Activated CD4-positive, alpha-beta T cell treated with anti-CD3 and anti-CD28 coated beads, Interleukin-2, amount 10 ng/mL, durations not matched to agents 7 days and 5 days (primary cell): ENCODE measurements around the gene SHISAL2B. TPM values are rescaled to one million over a fixed set of nuclear protein-coding genes. Genes with fewer than 3 reads are reported as not detected.
"Not testable (repeated sequence)": the region's sequence is repeated elsewhere in the genome, so short reads cannot be mapped to it uniquely, and the experiment has no call there.

Experiments used
- CTCF ChIA-PET: fragments of 350-600 bp; sonication (Branson Sonifier 250); formaldehyde crosslinking; loops from one replicate; lab custom pipeline; 2021; ENCODE audit warnings: antibody characterized with exemption; lab: Charles Lee
- POLR2A ChIA-PET: fragments of 350-600 bp; sonication (Branson Sonifier 250); formaldehyde crosslinking; loops from one replicate; lab custom pipeline; 2021; ENCODE audit warnings: antibody characterized with exemption; lab: Charles Lee
- DNase-seq: peaks from one replicate; pipeline ENCODE4 v3.0.0-alpha.2; 2020
- H3K27ac Mint-ChIP-seq: one replicate; pipeline ENCODE4 v1.8.0; 2021; ENCODE audit warnings: mild to moderate bottlenecking, moderate library complexity, mixed read lengths
- H3K27me3 Mint-ChIP-seq: one replicate; pipeline ENCODE4 v1.8.0; 2021; ENCODE audit warnings: mixed read lengths
- H3K36me3 Mint-ChIP-seq: one replicate; pipeline ENCODE4 v1.8.0; 2021; ENCODE audit warnings: low read depth, mixed read lengths
- H3K4me1 Mint-ChIP-seq: one replicate; pipeline ENCODE4 v1.8.0; 2021; ENCODE audit warnings: mixed read lengths
- H3K4me3 Mint-ChIP-seq: one replicate; pipeline ENCODE4 v1.8.0; 2021; ENCODE audit warnings: mild to moderate bottlenecking, moderate library complexity, mixed read lengths
- H3K9me3 Mint-ChIP-seq: one replicate; pipeline ENCODE4 v1.8.0; 2021; ENCODE audit warnings: mixed read lengths
- total RNA-seq, 2 experiments: library from RNA; stranded (reverse); gene quantifications; one replicate each; pipeline ENCODE4 v1.2.3, GENCODE V29; 2021

The SHISAL2B gene
- total RNA-seq, 2 experiments from 2014 or later: not detected

DNA sequence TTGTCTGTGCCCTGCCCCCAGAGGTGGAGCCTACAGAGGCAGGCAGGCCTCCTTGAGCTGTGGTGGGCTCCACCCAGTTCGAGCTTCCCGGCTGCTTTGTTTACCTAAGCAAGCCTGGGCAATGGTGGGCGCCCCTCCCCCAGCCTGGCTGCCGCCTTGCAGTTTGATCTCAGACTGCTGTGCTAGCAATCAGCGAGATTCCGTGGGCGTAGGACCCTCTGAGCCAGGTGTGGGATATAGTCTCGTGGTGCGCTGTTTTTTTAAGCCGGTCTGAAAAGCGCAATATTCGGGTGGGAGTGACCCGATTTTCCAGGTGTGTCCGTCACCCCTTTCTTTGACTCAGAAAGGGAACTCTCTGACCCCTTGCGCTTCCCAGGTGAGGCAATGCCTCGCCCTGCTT, 24.2 kb downstream of the SHISAL2B start:
- not testable (repeated sequence) for H3K27ac Mint-ChIP-seq, DNase-seq, H3K27me3 Mint-ChIP-seq

DNA sequence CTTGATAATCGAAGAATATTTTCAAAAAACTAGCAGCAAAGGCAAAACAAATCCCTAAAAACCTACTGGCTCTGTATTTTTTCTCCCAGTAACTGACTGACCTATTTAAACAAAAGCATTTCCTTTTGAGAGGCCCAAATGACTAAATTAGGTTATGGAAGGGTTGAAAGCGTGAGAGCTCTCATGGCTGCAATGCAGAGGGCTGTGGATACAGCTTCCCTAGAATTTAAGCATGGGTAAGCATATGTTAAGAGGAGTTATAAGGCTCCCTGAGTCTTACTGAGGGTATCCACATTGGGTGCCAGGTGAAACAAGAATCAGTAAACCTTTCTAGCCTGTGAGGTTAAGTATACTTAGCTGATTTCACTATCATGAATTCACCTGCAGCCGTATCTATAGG, 32.3 kb downstream of the SHISAL2B start:
- ChIA-PET CTCF (no interaction called here), POLR2A (no interaction called here)
- no peaks in the 10 kb centered on the region for H3K27me3 Mint-ChIP-seq
- peaks cover 5% of the 10 kb centered on the region for H3K4me1 Mint-ChIP-seq
- no peaks in the 10 kb centered on the region for H3K9me3 Mint-ChIP-seq
- H3K27ac Mint-ChIP-seq: no peak overlapping the region
- peaks cover 19% of the 10 kb centered on the region for H3K36me3 Mint-ChIP-seq
- H3K4me3 Mint-ChIP-seq: no peak overlapping the region
- DNase-seq: no peak

More for the DNA sequence above, 24.2 kb downstream of the SHISAL2B start:
- H3K9me3 Mint-ChIP-seq, POLR2A ChIA-PET, CTCF ChIA-PET, H3K4me1 Mint-ChIP-seq, H3K36me3 Mint-ChIP-seq, H3K4me3 Mint-ChIP-seq: not testable (repeated sequence)

DNA sequence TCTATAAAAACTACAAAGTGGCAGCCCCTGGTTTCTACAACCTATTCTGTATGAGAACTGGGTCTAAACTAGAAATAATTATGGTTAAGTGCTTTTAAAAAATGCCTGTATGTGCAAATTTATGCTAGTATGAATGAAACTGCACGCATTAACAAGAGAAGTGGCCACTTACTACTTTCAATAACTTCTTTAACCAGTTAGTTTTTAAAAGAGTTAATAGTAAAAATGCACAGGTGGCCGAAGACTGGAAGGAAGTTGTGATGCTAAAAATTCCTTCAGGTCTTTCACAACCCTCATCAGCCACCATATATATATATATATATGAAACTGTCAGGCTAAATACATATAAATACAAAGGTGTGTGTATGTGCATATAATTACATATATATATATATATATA, 36.8 kb downstream of the SHISAL2B start:
- ChIA-PET POLR2A (no interaction called here), CTCF (no interaction called here)
- Mint-ChIP-seq H3K27me3 (no peaks in the 10 kb centered on the region), H3K4me1 (no peaks in the 10 kb centered on the region), H3K36me3 (peaks cover 32% of the 10 kb centered on the region), H3K27ac (no peak overlapping the region), H3K4me3 (no peak overlapping the region), H3K9me3 (no peaks in the 10 kb centered on the region)
- DNase-seq: no peak

DNA sequence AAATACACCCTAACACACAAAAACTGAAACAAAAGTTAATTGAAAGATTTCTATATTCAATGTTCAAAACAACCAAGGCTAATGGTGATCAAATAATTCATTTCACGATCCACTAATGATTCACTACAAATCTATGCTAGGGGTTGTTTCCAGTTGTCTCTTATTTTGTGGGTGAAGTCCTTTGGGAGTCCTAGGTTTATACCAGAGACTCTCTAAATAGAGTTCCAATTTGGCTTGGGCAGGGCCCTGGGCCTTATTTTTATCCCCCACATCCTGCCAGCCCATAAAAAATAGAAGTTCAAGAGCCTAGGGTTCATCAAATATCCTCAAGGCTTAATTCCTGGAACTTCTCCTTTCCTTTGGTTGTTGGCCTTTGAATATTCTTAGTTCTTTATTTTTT, 52.1 kb downstream of the SHISAL2B start:
- CTCF ChIA-PET: no interaction called here
- H3K9me3 Mint-ChIP-seq: no peaks in the 10 kb centered on the region
- no peak overlapping the region for H3K27ac Mint-ChIP-seq
- H3K36me3 Mint-ChIP-seq: peaks cover 15% of the 10 kb centered on the region
- no peak overlapping the region for H3K4me3 Mint-ChIP-seq
- POLR2A ChIA-PET: no interaction called here
- DNase-seq: no peak
- H3K27me3 Mint-ChIP-seq: no peaks in the 10 kb centered on the region
- peaks cover 4% of the 10 kb centered on the region for H3K4me1 Mint-ChIP-seq

DNA sequence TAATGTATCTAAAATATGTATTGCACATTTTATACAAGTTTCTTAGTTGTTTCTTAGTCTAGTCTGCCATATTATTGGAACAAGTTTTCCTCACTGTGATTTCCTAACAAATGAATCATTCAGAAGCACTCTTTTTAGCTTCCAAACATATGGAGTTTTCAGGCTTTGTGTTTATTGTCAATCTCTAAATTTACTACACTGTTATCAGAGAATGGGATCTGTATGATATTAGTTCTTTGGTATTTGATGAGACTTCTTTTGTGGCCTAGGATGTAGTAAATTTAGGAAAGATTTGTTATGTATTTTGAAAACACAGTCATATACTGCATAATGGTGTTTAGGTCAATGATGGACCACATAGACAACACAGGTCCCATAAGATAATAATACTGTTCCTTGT, 52.5 kb downstream of the SHISAL2B start:
- ChIA-PET CTCF (no interaction called here), POLR2A (no interaction called here)
- no peaks in the 10 kb centered on the region for H3K27me3 Mint-ChIP-seq
- H3K4me3 Mint-ChIP-seq: no peak overlapping the region
- DNase-seq: no peak
- no peak overlapping the region for H3K27ac Mint-ChIP-seq
- H3K9me3 Mint-ChIP-seq: no peaks in the 10 kb centered on the region
- peaks cover 4% of the 10 kb centered on the region for H3K4me1 Mint-ChIP-seq
- peaks cover 16% of the 10 kb centered on the region for H3K36me3 Mint-ChIP-seq

DNA sequence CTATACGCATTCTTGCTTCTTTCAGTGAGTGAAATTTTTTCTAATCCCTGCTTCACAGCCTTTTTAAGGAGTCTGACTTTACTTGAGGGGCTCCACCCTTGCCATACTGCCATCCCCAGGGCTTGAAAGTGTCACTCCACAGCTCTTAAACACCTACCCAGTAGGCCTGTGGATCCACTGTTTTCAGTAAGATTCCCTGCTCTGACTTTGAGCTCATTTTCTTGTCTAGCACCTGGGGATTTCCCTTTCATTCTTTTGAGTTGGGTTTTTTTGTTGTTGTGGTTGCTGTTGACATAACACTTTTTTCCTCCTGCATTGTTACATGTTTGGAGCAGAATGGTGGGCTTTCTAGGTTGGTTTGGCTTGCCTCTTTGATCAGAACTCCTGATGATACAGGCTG, 54.6 kb downstream of the SHISAL2B start:
- Mint-ChIP-seq H3K36me3 (peaks cover 8% of the 10 kb centered on the region), H3K9me3 (no peaks in the 10 kb centered on the region), H3K4me3 (no peak overlapping the region), H3K4me1 (peaks cover 4% of the 10 kb centered on the region), H3K27ac (no peak overlapping the region), H3K27me3 (no peaks in the 10 kb centered on the region)
- CTCF ChIA-PET: interaction anchor here (0.6 to 1.1 kb wide), 4 partner anchors 14 to 1389 kb away, joined by 3 to 4 read pairs (median 3); partner anchors contain the start of gene ADAMTS6
- no peak for DNase-seq
- POLR2A ChIA-PET: no interaction called here

DNA sequence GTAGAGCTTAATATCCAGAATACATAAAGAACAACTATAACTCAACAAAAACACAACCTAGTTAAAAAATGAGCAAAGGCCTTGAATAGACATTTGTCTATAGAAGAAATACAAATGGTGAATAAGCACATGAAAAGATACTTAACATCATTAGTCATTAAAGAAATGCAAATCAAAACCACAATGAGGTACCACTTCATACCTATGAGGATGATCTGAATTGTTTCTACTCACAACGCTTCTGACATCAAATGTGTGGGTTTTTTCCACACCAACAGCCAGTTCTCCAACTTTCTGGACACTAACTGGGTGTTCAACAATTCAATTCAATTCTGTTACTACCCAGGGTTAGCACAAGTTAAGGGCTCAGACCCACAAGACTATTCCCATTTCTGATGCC, 56.1 kb downstream of the SHISAL2B start:
- POLR2A ChIA-PET: no interaction called here
- Mint-ChIP-seq H3K4me3 (no peak overlapping the region), H3K36me3 (peaks cover 2% of the 10 kb centered on the region), H3K4me1 (peaks cover 4% of the 10 kb centered on the region), H3K27ac (no peak overlapping the region), H3K9me3 (no peaks in the 10 kb centered on the region), H3K27me3 (no peaks in the 10 kb centered on the region)
- CTCF ChIA-PET: no interaction called here
- no peak for DNase-seq

DNA sequence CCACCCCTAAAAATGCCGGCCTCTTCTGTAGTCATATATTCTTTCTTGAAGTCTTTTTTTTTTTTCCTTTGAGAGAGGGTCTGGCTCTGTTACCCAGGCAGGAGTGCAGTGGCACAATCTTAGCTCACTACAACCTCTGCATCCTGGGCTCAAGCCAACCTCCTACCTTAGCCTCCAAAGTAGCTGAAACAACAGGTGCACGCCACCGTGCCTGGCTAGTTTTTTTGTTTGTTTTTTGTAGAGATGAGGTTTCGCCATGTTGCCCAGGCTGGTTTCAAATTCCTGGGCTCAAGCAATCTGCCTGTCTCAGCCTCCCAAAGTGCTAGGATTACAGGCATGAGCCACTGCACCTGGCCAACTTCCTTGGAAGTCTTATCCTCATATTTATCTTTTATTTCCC, 59.1 kb downstream of the SHISAL2B start:
- Mint-ChIP-seq H3K4me1 (peaks cover 4% of the 10 kb centered on the region), H3K36me3 (peaks cover 4% of the 10 kb centered on the region), H3K27me3 (no peaks in the 10 kb centered on the region), H3K4me3 (no peak overlapping the region), H3K9me3 (no peaks in the 10 kb centered on the region), H3K27ac (no peak overlapping the region)
- ChIA-PET CTCF (interaction anchor here (1.1 kb wide), 1 partner anchor 32 kb away, joined by 3 read pairs; no protein-coding TSS in a partner anchor), POLR2A (interaction anchor here (0.6 kb wide), 1 partner anchor 1345 kb away, joined by 4 read pairs; no protein-coding TSS in a partner anchor)
- DNase-seq: no peak

DNA sequence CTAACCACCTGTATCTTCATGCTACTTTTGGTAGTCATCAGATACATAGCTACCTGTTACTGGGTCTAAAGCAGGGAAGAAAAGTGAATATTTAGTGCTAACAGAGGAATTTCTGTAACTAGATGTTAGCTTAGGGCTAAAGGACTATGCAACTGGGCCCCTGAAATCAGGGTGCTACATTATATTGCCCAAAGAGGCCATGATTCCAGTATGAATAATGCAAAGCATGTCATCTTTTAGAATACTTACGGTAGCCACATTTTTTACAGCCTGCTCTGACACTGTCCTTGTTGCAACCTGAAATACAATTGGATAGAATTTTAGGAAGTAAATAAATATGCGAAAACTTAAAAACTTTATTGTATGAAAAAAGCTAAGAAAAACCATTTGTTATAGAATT, 63.8 kb downstream of the SHISAL2B start:
- Mint-ChIP-seq H3K4me3 (no peak overlapping the region), H3K36me3 (peaks cover 6% of the 10 kb centered on the region), H3K27ac (no peak overlapping the region), H3K4me1 (no peaks in the 10 kb centered on the region), H3K27me3 (no peaks in the 10 kb centered on the region), H3K9me3 (no peaks in the 10 kb centered on the region)
- DNase-seq: no peak
- ChIA-PET POLR2A (no interaction called here), CTCF (interaction anchor here (2.1 kb wide), 1 partner anchor 14 kb away, joined by 7 read pairs; the partner anchor contains the start of genes CWC27 and SREK1IP1)

DNA sequence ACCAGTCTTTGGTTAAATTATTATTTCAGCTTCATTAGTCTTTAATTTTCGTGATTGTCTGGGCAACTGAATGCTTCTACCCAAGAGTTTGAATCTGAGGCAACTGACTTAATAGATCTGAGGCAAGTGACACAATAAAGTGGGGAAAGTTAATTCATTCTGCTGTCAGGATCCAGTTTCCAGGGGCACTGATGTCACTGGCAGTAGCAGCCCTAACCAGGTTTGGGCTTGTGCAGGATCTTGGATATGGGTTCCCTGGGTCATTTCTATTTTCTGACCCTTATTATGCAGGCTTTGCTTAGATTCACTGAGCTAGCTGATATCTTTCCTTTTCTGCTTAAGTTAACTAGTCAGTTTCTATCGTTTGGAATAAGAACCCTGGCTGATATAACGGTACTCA, 68.6 kb downstream of the SHISAL2B start:
- POLR2A ChIA-PET: no interaction called here
- Mint-ChIP-seq H3K27ac (no peak overlapping the region), H3K9me3 (no peaks in the 10 kb centered on the region), H3K4me3 (no peak overlapping the region), H3K4me1 (peaks cover 5% of the 10 kb centered on the region), H3K27me3 (no peaks in the 10 kb centered on the region), H3K36me3 (peaks cover 4% of the 10 kb centered on the region)
- CTCF ChIA-PET: interaction anchor here (0.9 kb wide), 1 partner anchor 13 kb away, joined by 3 read pairs; no protein-coding TSS in a partner anchor
- DNase-seq: no peak

DNA sequence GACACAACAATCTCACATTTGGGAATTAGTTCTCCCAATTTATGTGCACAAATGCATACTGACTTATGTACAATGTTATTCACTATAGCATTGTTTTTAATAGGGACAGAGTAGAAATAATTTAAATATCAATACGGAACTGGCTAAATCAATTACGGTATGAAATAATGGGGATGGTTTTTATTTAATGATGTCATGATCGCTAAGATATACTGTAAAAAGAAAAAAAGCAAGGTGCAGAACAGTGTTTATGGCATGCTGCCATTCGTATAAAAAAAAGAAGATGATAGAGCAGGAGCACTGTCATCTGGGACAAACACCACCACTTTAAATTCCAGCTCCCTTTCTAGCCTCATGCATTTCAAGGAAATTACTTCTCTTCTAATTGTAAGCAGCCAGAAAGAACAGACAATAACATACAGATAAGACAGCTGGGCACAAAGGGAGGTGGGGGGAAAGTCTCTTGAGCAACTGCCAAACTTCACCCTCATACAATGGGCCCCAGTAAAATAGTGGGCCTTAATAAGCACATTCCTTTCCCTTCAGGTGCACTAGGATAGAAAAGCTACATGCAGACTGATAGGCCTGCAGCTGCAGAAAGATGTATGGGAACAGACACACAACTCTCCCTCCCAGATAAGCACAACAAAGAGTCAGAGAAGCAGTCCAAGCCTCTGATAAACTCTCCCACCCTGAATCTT, 69.8 kb downstream of the SHISAL2B start:
- ChIA-PET CTCF (no interaction called here), POLR2A (no interaction called here)
- H3K36me3 Mint-ChIP-seq: peaks cover 7% of the 10 kb centered on the region
- no peak overlapping the region for H3K4me3 Mint-ChIP-seq
- H3K27ac Mint-ChIP-seq: no peak overlapping the region
- no peaks in the 10 kb centered on the region for H3K27me3 Mint-ChIP-seq
- H3K4me1 Mint-ChIP-seq: peaks cover 9% of the 10 kb centered on the region
- no peaks in the 10 kb centered on the region for H3K9me3 Mint-ChIP-seq
- no peak for DNase-seq

DNA sequence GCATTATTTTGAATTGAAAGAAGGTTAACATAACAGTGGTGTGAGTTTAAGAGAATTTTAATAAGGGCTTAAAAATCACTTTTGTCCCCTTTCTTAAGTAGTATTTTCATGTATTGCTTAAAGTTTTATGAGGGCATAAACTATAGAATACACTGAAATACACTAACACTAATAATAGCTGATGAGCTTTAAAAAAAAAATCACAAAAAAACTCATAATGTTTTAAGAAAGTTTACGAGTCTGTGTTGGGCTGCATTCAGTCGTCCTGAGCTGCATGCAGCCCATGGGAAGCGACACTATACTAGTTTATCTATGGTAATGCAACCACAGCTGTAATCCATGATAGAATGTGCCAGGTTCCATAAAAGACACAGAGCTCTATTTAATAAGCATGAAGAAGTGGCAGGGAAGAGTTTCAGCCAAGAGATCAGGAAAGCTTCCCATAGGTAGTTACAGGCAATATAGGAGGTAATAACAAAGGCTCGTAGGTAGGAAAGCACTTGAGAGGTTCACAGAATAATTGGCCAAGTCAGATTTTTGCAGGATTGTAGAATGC, 73.7 kb downstream of the SHISAL2B start:
- H3K36me3 Mint-ChIP-seq: peaks cover 15% of the 10 kb centered on the region
- no peaks in the 10 kb centered on the region for H3K27me3 Mint-ChIP-seq
- peaks cover 37% of the 10 kb centered on the region for H3K4me1 Mint-ChIP-seq

DNA sequence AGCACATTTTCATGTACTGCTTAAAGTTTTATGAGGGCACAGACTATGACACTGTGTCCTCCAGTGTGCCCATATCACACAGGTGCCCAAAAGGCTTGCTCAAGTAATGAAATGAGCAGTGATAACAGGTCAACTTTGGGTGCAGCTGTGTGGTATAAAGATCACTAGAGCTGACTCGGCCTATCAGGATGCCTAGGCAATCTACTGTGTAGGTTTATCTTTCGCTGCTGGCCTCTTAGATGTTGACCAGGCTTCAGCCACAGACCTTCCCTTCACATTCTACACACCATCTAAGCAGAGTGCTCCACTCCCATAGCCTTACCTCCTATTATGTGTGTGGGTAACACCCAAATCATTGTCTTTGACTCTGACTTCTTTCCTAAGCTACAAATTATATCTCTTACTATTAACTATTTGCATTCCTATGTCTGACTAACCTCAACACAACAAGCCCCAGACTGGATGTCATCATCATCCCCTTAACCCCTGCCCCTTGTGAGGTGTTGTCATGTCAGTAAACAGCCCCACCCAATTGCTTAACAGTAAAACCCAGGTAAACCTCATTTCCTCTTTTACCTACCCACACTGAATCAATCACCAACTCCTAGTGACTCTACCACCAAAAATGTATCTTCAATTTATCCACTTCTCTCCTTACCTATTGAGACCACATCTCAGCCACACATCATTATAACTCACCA, 75.7 kb downstream of the SHISAL2B start:
- no peak for DNase-seq
- no peaks in the 10 kb centered on the region for H3K9me3 Mint-ChIP-seq
- ChIA-PET POLR2A (interaction anchor here (0.6 kb wide), 1 partner anchor 20 kb away, joined by 4 read pairs; no protein-coding TSS in a partner anchor), CTCF (interaction anchor here (1.0 kb wide), 1 partner anchor 23 kb away, joined by 3 read pairs; no protein-coding TSS in a partner anchor)
- H3K27ac Mint-ChIP-seq: peak overlapping the region; percentile 73
- no peak overlapping the region for H3K4me3 Mint-ChIP-seq
- H3K4me1 Mint-ChIP-seq: peaks cover 49% of the 10 kb centered on the region
- peaks cover 15% of the 10 kb centered on the region for H3K36me3 Mint-ChIP-seq
- H3K27me3 Mint-ChIP-seq: no peaks in the 10 kb centered on the region

More for the DNA sequence above, 73.7 kb downstream of the SHISAL2B start:
- no peaks in the 10 kb centered on the region for H3K9me3 Mint-ChIP-seq
- no peak overlapping the region for H3K4me3 Mint-ChIP-seq
- CTCF ChIA-PET: interaction anchor here (1.0 to 1.6 kb wide), 2 partner anchors 19 to 89 kb away, joined by 3 to 4 read pairs; no protein-coding TSS in a partner anchor
- POLR2A ChIA-PET: no interaction called here
- no peak overlapping the region for H3K27ac Mint-ChIP-seq
- no peak for DNase-seq
